ENCODE data around the gene VCL. TPM values are rescaled to one million over a fixed set of nuclear protein-coding genes. Genes with fewer than 3 reads are reported as not detected.

Gene VCL
- total RNA-seq, 4 donors from 2014 or later, result 54.8 to 92.9 (median 64.7) TPM

DNA sequence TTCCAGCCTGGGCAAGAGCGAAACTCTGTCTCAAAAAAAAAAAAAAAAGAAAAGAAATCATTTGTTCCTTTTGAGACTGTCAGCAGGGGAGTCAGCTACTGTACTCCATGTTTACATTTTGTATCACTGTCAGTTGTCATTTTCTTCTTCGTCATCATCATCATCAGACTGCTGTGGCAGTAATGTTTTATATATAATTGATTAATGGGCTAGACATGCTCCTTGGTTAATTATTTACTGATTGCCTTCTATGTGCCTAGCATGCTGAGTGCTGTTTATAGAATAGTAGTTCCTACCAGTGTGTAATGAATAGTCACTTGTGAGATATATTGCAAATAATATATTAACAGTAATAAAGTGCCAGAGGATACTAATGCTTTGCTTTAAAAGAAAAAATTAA lies 50.5 kb downstream of the VCL start:
- Histone ChIP-seq H3K36me3 (peaks cover 4% of the 10 kb centered on the region), H3K27me3 (no peaks in the 10 kb centered on the region), H3K4me1 (peaks cover 15% of the 10 kb centered on the region), H3K4me3 (no peak overlapping the region), H3K9me3 (no peaks in the 10 kb centered on the region), H3K27ac (peak overlapping the region; percentile 69)
- no peak for TF ChIP-seq POLR2AphosphoS5 (IDR thresholded peaks at IDR 0.05)
- TF ChIP-seq POLR2A (IDR thresholded peaks at IDR 0.05), result no peak
- no peak for TF ChIP-seq CTCF (IDR thresholded peaks at IDR 0.05)
- no peak for TF ChIP-seq EP300 (IDR thresholded peaks at IDR 0.05)
- WGBS, result 97% methylated on average over 2 of the region's 2 CpGs
- no peak for DNase-seq (ENCODE audit: low spot score in 2 of 2)

DNA sequence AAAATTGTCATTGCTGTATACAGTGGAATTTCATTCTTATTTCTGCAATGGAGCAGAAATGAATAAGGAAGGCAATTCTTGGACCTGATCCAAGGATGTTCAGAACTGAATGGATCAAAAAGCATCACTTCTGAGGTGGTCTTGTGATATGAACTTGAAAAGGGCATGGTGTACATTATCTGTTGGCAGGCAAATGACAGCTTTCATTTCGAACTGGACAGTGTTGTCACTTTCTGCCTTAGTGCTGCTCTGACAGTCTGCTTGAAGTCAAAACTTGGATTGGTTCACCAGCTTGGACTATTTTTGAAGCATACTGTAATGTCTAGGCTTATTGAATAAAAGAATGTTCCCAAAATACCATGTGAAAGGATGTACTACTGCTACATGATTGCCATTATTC lies 52.0 kb downstream of the VCL start:
- DNase-seq (ENCODE audit: low spot score in 2 of 2), result no peak
- Histone ChIP-seq H3K27me3 (no peaks in the 10 kb centered on the region), H3K9me3 (no peaks in the 10 kb centered on the region), H3K27ac (no peak overlapping the region), H3K4me3 (no peak overlapping the region), H3K4me1 (peaks cover 15% of the 10 kb centered on the region), H3K36me3 (peaks cover 1% of the 10 kb centered on the region)
- TF ChIP-seq POLR2A (IDR thresholded peaks at IDR 0.05) (no peak), EP300 (IDR thresholded peaks at IDR 0.05) (no peak), CTCF (IDR thresholded peaks at IDR 0.05) (no peak), POLR2AphosphoS5 (IDR thresholded peaks at IDR 0.05) (no peak)
- 45% methylated on average over 1 of the region's 1 CpG for WGBS

DNA sequence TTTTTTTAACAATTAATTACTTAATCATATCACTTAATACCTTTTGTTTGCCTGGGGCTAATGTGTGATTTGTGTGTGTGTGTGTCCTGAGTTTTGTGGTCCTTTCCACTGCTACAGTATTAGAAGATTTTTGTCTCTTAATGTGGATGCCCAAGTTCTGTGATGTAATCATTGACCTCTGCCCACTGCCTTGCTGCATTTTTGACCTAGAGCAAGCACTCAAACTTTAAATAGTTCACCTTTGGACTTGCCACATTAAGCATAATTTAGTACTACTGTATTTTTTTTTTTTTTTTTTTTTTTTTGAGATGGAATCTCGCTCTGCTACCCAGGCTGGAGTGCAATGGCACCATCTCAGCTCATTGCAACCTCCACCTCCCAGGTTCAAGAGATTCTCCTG lies 52.7 kb downstream of the VCL start:
- no peak overlapping the region for H3K4me3 ChIP-seq
- H3K27me3 ChIP-seq, result no peaks in the 10 kb centered on the region
- no peaks in the 10 kb centered on the region for H3K9me3 ChIP-seq
- no peak overlapping the region for H3K27ac ChIP-seq
- 100% methylated on average over 1 of the region's 1 CpG for WGBS
- H3K4me1 ChIP-seq, result peaks cover 20% of the 10 kb centered on the region
- no peaks in the 10 kb centered on the region for H3K36me3 ChIP-seq
- DNase-seq (ENCODE audit: low spot score in 2 of 2), result no peak
- TF ChIP-seq CTCF (IDR thresholded peaks at IDR 0.05) (no peak), POLR2A (IDR thresholded peaks at IDR 0.05) (no peak), POLR2AphosphoS5 (IDR thresholded peaks at IDR 0.05) (no peak), EP300 (IDR thresholded peaks at IDR 0.05) (no peak)

DNA sequence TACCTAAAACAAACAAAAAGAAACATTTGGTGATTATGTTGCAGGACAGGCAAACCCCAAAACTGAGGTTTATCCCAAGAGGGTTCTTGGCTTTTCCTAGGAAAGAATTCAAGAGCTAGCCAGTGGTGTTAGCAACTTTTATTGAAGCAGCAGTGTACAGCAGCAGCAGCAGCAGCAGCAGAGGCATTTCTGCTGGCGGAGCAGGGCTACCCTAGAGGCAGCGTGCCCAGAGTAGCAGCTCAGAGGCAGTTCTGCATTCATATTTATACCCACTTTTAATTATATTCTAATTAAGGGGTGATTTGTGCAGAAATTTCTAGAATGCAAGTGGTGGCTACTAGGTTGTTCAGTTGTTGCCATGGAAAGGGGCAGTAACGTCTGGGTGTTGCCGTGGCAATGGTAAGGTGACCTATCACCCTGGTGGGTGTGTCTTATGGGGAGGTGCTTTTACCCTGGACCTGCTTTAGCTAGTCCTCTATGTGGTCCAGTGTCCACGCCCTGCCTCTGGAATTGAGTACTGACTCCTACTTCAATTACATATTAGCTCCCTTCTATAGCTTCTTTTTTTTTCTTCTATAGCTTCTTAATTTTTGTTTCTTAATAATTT lies 53.9 kb downstream of the VCL start:
- Histone ChIP-seq H3K27ac (no peak overlapping the region), H3K27me3 (no peaks in the 10 kb centered on the region), H3K36me3 (no peaks in the 10 kb centered on the region), H3K9me3 (no peaks in the 10 kb centered on the region), H3K4me1 (peaks cover 32% of the 10 kb centered on the region), H3K4me3 (no peak overlapping the region)
- DNase-seq (ENCODE audit: low spot score in 2 of 2), result no peak
- 68% methylated on average over 5 of the region's 5 CpGs for WGBS
- no peak for TF ChIP-seq POLR2AphosphoS5 (IDR thresholded peaks at IDR 0.05)
- TF ChIP-seq CTCF (IDR thresholded peaks at IDR 0.05), result no peak
- no peak for TF ChIP-seq POLR2A (IDR thresholded peaks at IDR 0.05)
- TF ChIP-seq EP300 (IDR thresholded peaks at IDR 0.05), result no peak

GRCh38 chr10:74052994-74053393 lies 55.1 kb downstream of the VCL start:
- 80% methylated on average over 1 of the region's 1 CpG for whole genome bisulfite sequencing
- Histone ChIP-seq H3K9me3 (no peaks in the 10 kb centered on the region), H3K4me1 (peaks cover 36% of the 10 kb centered on the region), H3K27ac (no peak overlapping the region), H3K36me3 (no peaks in the 10 kb centered on the region), H3K27me3 (no peaks in the 10 kb centered on the region), H3K4me3 (no peak overlapping the region)
- DNase-seq (ENCODE audit: low spot score in 2 of 2), result no peak
- TF ChIP-seq POLR2A (IDR thresholded peaks at IDR 0.05) (no peak), EP300 (IDR thresholded peaks at IDR 0.05) (no peak), POLR2AphosphoS5 (IDR thresholded peaks at IDR 0.05) (no peak)

Data from suprapubic skin (tissue), 4 donors.